Stomach (tissue), 9 donors: ENCODE measurements around the gene SPRYD4. TPM values are rescaled to one million over a fixed set of nuclear protein-coding genes. Genes with fewer than 3 reads are reported as not detected.
A peak's percentile ranks its signal among the peaks of the same experiment; 100 is the strongest.
"Not testable (repeated sequence)": the region's sequence is repeated elsewhere in the genome, so short reads cannot be mapped to it uniquely, and the experiment has no call there.

ENCODE experiments used
- DNase-seq, 2 donors: peaks; one replicate each; pipeline versions ENCODE4 v3.0.0 to v3.0.0-alpha.2; 2013 to 2019
- H3K27ac ChIP-seq, 5 donors: fragments of 200-600 bp in 4 of 5; sonication (generic) in 4 of 5; one replicate each; pipeline ENCODE4 v1.5.1; 2013 to 2019; ENCODE audit warnings: mild to moderate bottlenecking in 1 of 5, moderate library complexity in 1 of 5
- H3K27me3 ChIP-seq, 3 donors: fragments of 200-600 bp; sonication (generic); one replicate each; pipeline ENCODE4 v1.5.1; 2017 to 2019; ENCODE audit warnings: mixed run types in 1 of 3
- H3K36me3 ChIP-seq, 4 donors: fragments of 200-600 bp; sonication (generic); 1 replicate in 3 of 4; 2 replicates in 1 of 4; pipeline ENCODE4 v1.5.1; 2016 to 2019
- H3K4me1 ChIP-seq, 4 donors: fragments of 200-600 bp; sonication (generic); one replicate each; pipeline ENCODE4 v1.5.1; 2016 to 2019
- H3K4me3 ChIP-seq, 4 donors: fragments of 200-600 bp; sonication (generic) in 3 of 4; one replicate each; pipeline ENCODE4 v1.5.1; 2016 to 2019; ENCODE audit warnings: mild to moderate bottlenecking in 1 of 4
- H3K9me3 ChIP-seq, 4 donors: fragments of 200-600 bp; sonication (generic); one replicate each; pipeline ENCODE4 v1.5.1; 2016 to 2019
- EP300 ChIP-seq: sonication (generic); formaldehyde crosslinking; IDR thresholded peaks from one replicate; pipeline ENCODE4 v1.6.1; 2017; ENCODE audit warnings: antibody characterized with exemption
- POLR2A ChIP-seq, 4 donors: fragments of 450-650 bp; IDR thresholded peaks; one replicate each; pipeline ENCODE4 v1.6.1; 2016; ENCODE audit warnings: antibody characterized with exemption in 4 of 4, control low read depth in 2 of 4, mild to moderate bottlenecking in 1 of 4, moderate library complexity in 1 of 4
- POLR2AphosphoS5 ChIP-seq, 3 donors: sonication (generic); formaldehyde crosslinking; IDR thresholded peaks; one replicate each; pipeline ENCODE4 v1.6.1; 2016; ENCODE audit warnings: antibody characterized with exemption in 3 of 3
- WGBS, 5 donors: extraction: QIAGEN DNeasy Blood & Tissue Kit in 3 of 5; methylation state at CpG; one replicate each; pipeline versions ENCODE4 v1.1.5 to v1.1.7; 2013 to 2018; 5-methylcytosine and 5-hydroxymethylcytosine counted together
- intact Hi-C: fragments of 100-400 bp; cut with DNase I; formaldehyde crosslinking; loops from one replicate; pipeline ENCODE4 v1.15.1; 2023; ENCODE audit warnings: low total_unique reads
- polyA plus RNA-seq, 3 donors: library from polyadenylated mRNA; stranded (reverse); fragments of 200-250 nt; gene quantifications; one replicate each; pipeline ENCODE4 v1.2.3, GENCODE V29; 2013
- total RNA-seq, 5 donors: library from RNA; depleted of rRNA; stranded (reverse); fragments of >200 nt; gene quantifications; one replicate each; pipeline versions ENCODE4 v1.1.0 to v1.2.3, GENCODE V29; 2014 to 2016
- TF ChIP-seq, protein P1 (sequence below), 7 experiments: fragments of 450-650 bp in 4 of 7; fragments of 200-600 bp in 3 of 7; sonication (generic) in 3 of 7; IDR thresholded peaks; one replicate each; pipeline ENCODE4 v1.5.1; 2016 to 2019; ENCODE audit warnings: antibody characterized with exemption in 7 of 7, control low read depth in 2 of 7, mild to moderate bottlenecking in 1 of 7
- donor health status: healthy with polysubstance abuse.
- donor health status: Bipolar disorder and iron deficiency.
- donor health status: healthy.

Gene SPRYD4
- total and polyA plus RNA-seq, 8 donors = 0.29 to 5.8 (median 2.0) TPM

DNA sequence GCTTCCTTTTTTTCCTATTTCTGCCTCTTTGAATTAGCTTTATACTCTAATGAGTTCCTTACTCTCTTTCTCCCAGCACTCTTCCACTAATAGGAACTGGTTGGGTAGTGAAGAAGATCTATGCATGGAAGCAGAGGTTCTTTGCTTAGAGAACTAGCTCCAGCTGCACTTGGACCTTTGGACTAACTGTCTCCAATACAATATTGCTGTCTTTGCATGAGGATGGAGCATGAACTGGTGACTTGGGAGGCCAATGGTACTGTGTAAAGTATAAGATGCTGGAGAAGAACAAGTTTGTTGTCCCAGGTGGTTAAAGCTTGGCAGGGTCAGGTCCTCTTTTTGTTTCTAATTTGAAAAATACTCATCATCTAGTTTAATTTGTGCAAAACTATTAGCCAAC is 22.0 kb downstream of the SPRYD4 start:
- Histone ChIP-seq H3K4me3 (no peak overlapping the region), H3K9me3 (no peaks in the 10 kb centered on the region), H3K4me1 (peaks cover 18 to 22% (median 18%) of the 10 kb centered on the region in 4 donors), H3K27me3 (peaks cover 0 to 47% (median 3%) of the 10 kb centered on the region in 3 donors), H3K36me3 (no peaks in the 10 kb centered on the region), H3K27ac (no peak overlapping the region)
- DNase-seq = no peak
- TF ChIP-seq, protein P1, sequence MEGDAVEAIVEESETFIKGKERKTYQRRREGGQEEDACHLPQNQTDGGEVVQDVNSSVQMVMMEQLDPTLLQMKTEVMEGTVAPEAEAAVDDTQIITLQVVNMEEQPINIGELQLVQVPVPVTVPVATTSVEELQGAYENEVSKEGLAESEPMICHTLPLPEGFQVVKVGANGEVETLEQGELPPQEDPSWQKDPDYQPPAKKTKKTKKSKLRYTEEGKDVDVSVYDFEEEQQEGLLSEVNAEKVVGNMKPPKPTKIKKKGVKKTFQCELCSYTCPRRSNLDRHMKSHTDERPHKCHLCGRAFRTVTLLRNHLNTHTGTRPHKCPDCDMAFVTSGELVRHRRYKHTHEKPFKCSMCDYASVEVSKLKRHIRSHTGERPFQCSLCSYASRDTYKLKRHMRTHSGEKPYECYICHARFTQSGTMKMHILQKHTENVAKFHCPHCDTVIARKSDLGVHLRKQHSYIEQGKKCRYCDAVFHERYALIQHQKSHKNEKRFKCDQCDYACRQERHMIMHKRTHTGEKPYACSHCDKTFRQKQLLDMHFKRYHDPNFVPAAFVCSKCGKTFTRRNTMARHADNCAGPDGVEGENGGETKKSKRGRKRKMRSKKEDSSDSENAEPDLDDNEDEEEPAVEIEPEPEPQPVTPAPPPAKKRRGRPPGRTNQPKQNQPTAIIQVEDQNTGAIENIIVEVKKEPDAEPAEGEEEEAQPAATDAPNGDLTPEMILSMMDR (IDR thresholded peaks at IDR 0.05) = no peak
- no peak for TF ChIP-seq POLR2A (IDR thresholded peaks at IDR 0.05)
- TF ChIP-seq EP300 = no peak
- TF ChIP-seq POLR2AphosphoS5 (IDR thresholded peaks at IDR 0.05) = no peak
- intact Hi-C loops = no loop called here

- H3K4me3 ChIP-seq, H3K9me3 ChIP-seq, H3K4me1 ChIP-seq, H3K27ac ChIP-seq, DNase-seq, intact Hi-C loops, H3K36me3 ChIP-seq: not testable (repeated sequence)
- H3K27me3 ChIP-seq = peaks cover 0 to 32% (median 3%) of the 10 kb centered on the region in 3 donors
- 86 to 91% (median 89%) methylated on average over 15 to 31 of the region's 31 CpGs for WGBS, 5 donors
Measured at GRCh38 chr12:56493409-56494105, 25.2 kb downstream of the SPRYD4 start.

GRCh38 chr12:56494106-56494415 is 25.7 kb downstream of the SPRYD4 start:
- H3K27ac ChIP-seq, DNase-seq, H3K4me1 ChIP-seq, H3K4me3 ChIP-seq, intact Hi-C loops, H3K9me3 ChIP-seq, H3K36me3 ChIP-seq: not testable (repeated sequence)
- 93 to 96% (median 94%) methylated on average over 12 to 15 of the region's 15 CpGs; no CpG with 5 or more reads in 1 of the 5 donors for WGBS, 5 donors
- H3K27me3 ChIP-seq = peaks cover 0 to 30% (median 3%) of the 10 kb centered on the region in 3 donors

GRCh38 chr12:56494481-56494880 is 26.1 kb downstream of the SPRYD4 start:
- H3K9me3 ChIP-seq, H3K27ac ChIP-seq, DNase-seq, intact Hi-C loops, H3K4me3 ChIP-seq, H3K36me3 ChIP-seq, H3K4me1 ChIP-seq: not testable (repeated sequence)
- whole genome bisulfite sequencing, 5 donors = 90 to 97% (median 94%) methylated on average over 21 to 27 of the region's 27 CpGs
- peaks cover 0 to 27% (median 3%) of the 10 kb centered on the region in 3 donors for H3K27me3 ChIP-seq

DNA sequence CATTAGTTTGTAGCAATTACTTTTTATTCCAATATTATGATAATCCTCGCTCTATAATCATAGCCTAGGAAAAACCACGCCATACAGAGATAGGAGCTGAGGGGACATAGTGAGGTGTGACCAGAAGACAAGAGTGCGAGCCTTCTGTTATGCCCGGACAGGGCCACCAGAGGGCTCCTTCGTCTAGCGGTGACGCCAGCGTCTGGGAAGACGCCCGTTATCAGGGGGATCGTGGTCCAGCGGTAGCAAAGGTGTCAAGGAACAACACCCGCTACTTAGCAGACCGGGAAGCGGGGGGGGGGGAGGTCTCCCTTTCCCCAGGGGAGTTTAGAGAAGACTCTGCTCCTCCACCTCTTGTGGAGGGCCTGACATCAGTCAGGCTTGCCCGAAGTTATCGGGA is 28.3 kb downstream of the SPRYD4 start:
- intact Hi-C loops, H3K4me3 ChIP-seq, H3K27ac ChIP-seq, H3K4me1 ChIP-seq, H3K9me3 ChIP-seq, H3K36me3 ChIP-seq: not testable (repeated sequence)
- peak; percentile 54 to 69 for DNase-seq
- WGBS, 5 donors = 7 to 22% (median 13%) methylated on average over 11 to 17 of the region's 17 CpGs
- peaks cover 0 to 14% (median 3%) of the 10 kb centered on the region in 3 donors for H3K27me3 ChIP-seq
- TF ChIP-seq, protein P1 (IDR thresholded peaks at IDR 0.05) = peak in 3 of 7 experiments; percentile 25 to 45 (median 32)

DNA sequence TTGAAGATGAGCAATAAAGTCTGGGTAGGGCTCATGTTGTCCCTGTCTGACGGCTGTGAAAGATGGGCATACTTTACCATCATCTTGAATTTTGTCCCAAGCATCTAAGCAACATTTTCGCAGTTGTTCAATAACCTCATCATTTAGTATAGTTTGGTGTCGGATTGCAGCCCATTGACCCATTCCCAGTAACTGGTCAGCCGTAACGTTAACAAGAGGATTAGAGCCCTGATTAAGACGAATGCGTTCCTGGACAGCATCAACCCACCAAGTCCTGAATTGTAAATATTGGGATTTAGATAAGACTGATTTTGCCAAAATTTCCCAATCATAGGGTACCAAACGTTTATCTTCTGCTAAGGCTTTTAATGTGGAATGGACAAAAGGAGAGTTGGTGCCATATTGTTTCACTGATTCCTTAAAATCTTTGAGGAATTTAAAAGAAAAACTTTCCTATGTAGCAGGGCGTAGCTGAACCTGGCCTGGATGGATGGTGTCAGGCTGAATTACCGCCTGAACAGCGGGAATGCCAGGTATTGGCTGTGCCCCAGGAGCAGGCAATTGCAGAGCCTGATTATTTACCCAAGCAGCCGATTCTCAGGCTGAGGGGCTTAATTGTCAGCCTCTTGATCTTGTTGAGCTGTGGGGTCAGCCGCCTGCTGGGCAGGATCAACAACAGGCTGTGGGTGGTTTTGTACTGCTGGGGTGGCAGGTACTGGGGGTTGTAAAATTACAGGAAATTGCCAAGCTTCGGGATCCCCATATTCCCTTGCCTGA is 29.9 kb downstream of the SPRYD4 start:
- H3K4me1 ChIP-seq, H3K36me3 ChIP-seq, H3K9me3 ChIP-seq, H3K27ac ChIP-seq, intact Hi-C loops, DNase-seq, H3K4me3 ChIP-seq: not testable (repeated sequence)
- H3K27me3 ChIP-seq = peaks cover 0 to 11% (median 0%) of the 10 kb centered on the region in 3 donors
- WGBS, 5 donors = 40 to 51% (median 48%) methylated on average over 14 of the region's 14 CpGs

DNA sequence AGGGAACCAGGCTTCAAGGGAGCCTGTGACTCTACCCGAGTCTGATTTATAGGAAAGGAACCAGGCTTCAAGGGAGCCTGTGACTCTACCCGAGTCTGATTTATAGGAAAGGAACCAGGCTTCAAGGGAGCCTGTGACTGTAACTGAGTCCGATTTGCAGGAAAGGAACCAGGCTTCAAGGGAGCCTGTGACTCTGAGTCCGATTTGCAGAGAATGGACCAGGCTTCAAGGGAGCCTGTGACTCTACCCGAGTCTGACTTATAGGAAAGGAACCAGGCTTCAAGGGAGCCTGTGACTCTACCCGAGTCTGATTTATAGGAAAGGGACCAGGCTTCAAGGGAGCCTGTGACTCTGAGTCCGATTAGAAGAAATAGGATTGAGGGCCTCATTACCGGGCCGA is 31.1 kb downstream of the SPRYD4 start:
- H3K4me1 ChIP-seq, DNase-seq, H3K27me3 ChIP-seq, H3K27ac ChIP-seq, H3K4me3 ChIP-seq, H3K9me3 ChIP-seq, intact Hi-C loops, H3K36me3 ChIP-seq: not testable (repeated sequence)
- WGBS, 5 donors = 70 to 91% (median 87%) methylated on average over 9 of the region's 9 CpGs

DNA sequence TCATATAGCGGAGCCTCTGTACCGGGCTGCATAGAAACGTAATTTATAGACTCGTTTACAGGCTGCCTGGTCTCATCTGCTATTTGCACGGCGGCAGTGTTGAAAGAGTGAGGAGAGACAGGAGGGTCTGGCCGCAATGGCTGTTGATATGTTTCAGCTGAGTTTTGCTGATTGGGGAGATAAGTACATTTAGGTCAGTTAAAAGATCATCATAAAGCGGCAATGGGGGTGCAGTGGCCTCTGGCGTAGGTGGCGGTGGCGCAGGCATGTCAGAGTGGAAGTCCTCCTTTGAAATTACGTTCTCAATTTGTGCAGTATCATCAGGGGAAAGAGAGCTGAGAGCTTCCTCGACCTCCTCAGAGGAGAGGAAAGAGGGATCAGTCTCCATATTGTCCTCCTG is 31.5 kb downstream of the SPRYD4 start:
- H3K4me1 ChIP-seq, H3K27ac ChIP-seq, DNase-seq, H3K27me3 ChIP-seq, intact Hi-C loops, H3K4me3 ChIP-seq, H3K36me3 ChIP-seq, H3K9me3 ChIP-seq: not testable (repeated sequence)
- 85 to 91% (median 90%) methylated on average over 13 of the region's 13 CpGs for WGBS, 5 donors
